GM12878 (cell line): ENCODE results near the gene EPX. TPM values are rescaled to one million over a fixed set of nuclear protein-coding genes. Genes with fewer than 3 reads are reported as not detected.

ENCODE experiments used
- ATAC-seq: fragments of 200-7000 bp; cut with Tn5 transposase; 3 replicates; pipeline ENCODE4 v1.9.1; 2020; ENCODE audit warnings: mild to moderate bottlenecking, moderate library complexity
- BruUV-seq: library from RNA; stranded (reverse); fragments of 400-500 nt; replicated peaks from 2 replicates; lab custom pipeline; 2021; lab: Mats Ljungman, UMichigan
- CTCF ChIA-PET: fragments of 300-600 bp; sonication (Branson Sonifier 250); formaldehyde crosslinking; extraction: SDS; loops from one replicate; lab custom pipeline; 2021; ENCODE audit warnings: inconsistent platforms; lab: Yijun Ruan, JAX
- POLR2A ChIA-PET: fragments of 350-600 bp; formaldehyde crosslinking; extraction: SDS; loops from one replicate; lab custom pipeline; 2021; ENCODE audit warnings: inconsistent platforms; lab: Charles Lee
- RAD21 ChIA-PET: fragments of 300-600 bp; sonication (Branson Sonifier 250); formaldehyde crosslinking; loops from one replicate; lab custom pipeline; 2023; ENCODE audit warnings: antibody characterized with exemption; ENCODE audit not compliant: unreplicated experiment; lab: Charles Lee
- SMC1A ChIA-PET: fragments of 300-600 bp; sonication (Branson Sonifier 250); formaldehyde crosslinking; loops from one replicate; lab custom pipeline; 2023; ENCODE audit not compliant: unreplicated experiment, uncharacterized antibody; lab: Charles Lee
- DNase-seq: peaks from one replicate; pipeline ENCODE4 v3.0.0-alpha.2; 2011; ENCODE audit warnings: low read depth, low spot score
- FAIRE-seq: peaks from 3 replicates; lab custom pipeline; 2011; peaks lifted over from hg19 to GRCh38; lab: Jason Lieb, UNC
- H2AFZ ChIP-seq: 2 replicates; pipeline ENCODE4 v1.6.0; 2011; ENCODE audit warnings: low read depth, low read length, control low read depth; ENCODE audit not compliant: control insufficient read depth
- H3K27ac ChIP-seq: 2 replicates; pipeline ENCODE4 v1.5.1; 2011; ENCODE audit warnings: control low read depth; ENCODE audit not compliant: control insufficient read depth, insufficient read depth
- H3K27me3 ChIP-seq, 2 experiments: replicated peaks in 1 of 2; 2 replicates each; pipeline versions ENCODE4 v1.6.0 to v1.6.1; 2011; ENCODE audit warnings: low read length in 1 of 2; ENCODE audit not compliant: control insufficient read depth in 2 of 2, insufficient read depth in 2 of 2
- H3K36me3 ChIP-seq, 2 experiments: 2 replicates each; pipeline ENCODE4 v1.5.1; 2011; ENCODE audit warnings: low read length in 1 of 2; ENCODE audit not compliant: control insufficient read depth in 2 of 2, insufficient read depth in 2 of 2
- H3K4me1 ChIP-seq: 2 replicates; pipeline ENCODE4 v1.6.1; 2011; ENCODE audit warnings: mild to moderate bottlenecking, low read length, moderate library complexity, mixed read lengths; ENCODE audit not compliant: control insufficient read depth, insufficient read depth
- H3K4me2 ChIP-seq: 2 replicates; pipeline ENCODE4 v1.6.0; 2011; ENCODE audit warnings: control low read depth; ENCODE audit not compliant: control insufficient read depth, insufficient read depth
- H3K4me3 ChIP-seq: fragments of 200-600 bp; sonication (generic); 2 replicates; pipeline ENCODE4 v1.5.1; 2016
- H3K79me2 ChIP-seq: 2 replicates; pipeline ENCODE4 v1.6.0; 2011; ENCODE audit warnings: low read length; ENCODE audit not compliant: control insufficient read depth, insufficient read depth
- H3K9ac ChIP-seq: 2 replicates; pipeline ENCODE4 v1.8.0; 2011; ENCODE audit warnings: low read length, control low read depth, mixed read lengths; ENCODE audit not compliant: control insufficient read depth, insufficient read depth
- H3K9me3 ChIP-seq: replicated peaks from 3 replicates; pipeline ENCODE4 v1.5.1; 2011; ENCODE audit warnings: mild to moderate bottlenecking, low read length; ENCODE audit not compliant: control insufficient read depth, insufficient read depth
- H4K20me1 ChIP-seq: 2 replicates; pipeline ENCODE4 v1.6.0; 2011; ENCODE audit not compliant: control insufficient read depth, insufficient read depth
- BHLHE40 ChIP-seq, 2 experiments: fragments of 450-650 bp in 1 of 2; IDR thresholded peaks; 2 replicates each; pipeline ENCODE4 v1.6.1; 2011 to 2017; ENCODE audit warnings: low read depth in 2 of 2, borderline replicate concordance in 1 of 2, improper control_type of control experiment in 1 of 2, low read length in 1 of 2, mild to moderate bottlenecking in 1 of 2
- CTCF ChIP-seq, 3 experiments: IDR thresholded peaks in 2 of 3; conservative IDR thresholded peaks in 1 of 3; 2 replicates each; pipeline ENCODE4 v1.5.1; 2011; ENCODE audit warnings: low read depth in 3 of 3, low read length in 3 of 3, mild to moderate bottlenecking in 3 of 3, control low read depth in 2 of 3, moderate library complexity in 2 of 3, inconsistent platforms in 1 of 3, mixed read lengths in 1 of 3; ENCODE audit not compliant: control insufficient read depth in 2 of 3, insufficient read depth in 1 of 3; ENCODE audit errors: extremely low read depth in 1 of 3
- IKZF1 ChIP-seq: fragments of 450-650 bp; conservative IDR thresholded peaks from 2 replicates; pipeline ENCODE4 v1.6.1; 2017; ENCODE audit warnings: antibody characterized with exemption, mild to moderate bottlenecking
- JUND ChIP-seq: IDR thresholded peaks from 2 replicates; pipeline ENCODE4 v1.6.1; 2012; ENCODE audit warnings: low read depth, mild to moderate bottlenecking, low read length, improper control_type of control experiment, moderate library complexity
- WGBS: methylation state at CpG from one replicate; pipeline ENCODE4 v1.1.6; 2016; ENCODE audit warnings: low lambda C conversion rate; ENCODE audit not compliant: insufficient replicate concordance, insufficient coverage; ENCODE audit errors: missing lambda C conversion rate; 5-methylcytosine and 5-hydroxymethylcytosine counted together
- in situ Hi-C: fragments of 300-500 bp; cut with MboI; formaldehyde crosslinking; loops from 9 replicates; pipeline ENCODE4 v1.14.3; 2018; ENCODE audit warnings: mixed read lengths
- intact Hi-C: fragments of 100-400 bp; cut with micrococcal nuclease; formaldehyde crosslinking; loops from one replicate; pipeline ENCODE4 v1.14.2; 2022; ENCODE audit not compliant: unreplicated experiment
- polyA plus RNA-seq, 11 experiments: library from polyadenylated mRNA; depleted of rRNA in 4 of 11; unstranded in 6 of 11; stranded (reverse) in 5 of 11; fragments of >200 nt; fragmentation: Nextera tagmentation in 4 of 11; fragmentation: Illumina TruSeq in 1 of 11; extraction: Ambion mirVana in 4 of 11; extraction: Trizol in 1 of 11; gene quantifications; 1 replicate in 1 of 11; 2 replicates in 10 of 11; pipeline versions ENCODE4 v1.2.1 to v1.2.3, GENCODE V29; 2011 to 2016; ENCODE audit warnings: inconsistent platforms in 2 of 11, missing spikeins in 2 of 11, low read depth in 1 of 11
- total RNA-seq, 4 experiments: library from RNA; depleted of rRNA in 3 of 4; stranded (reverse); fragments of >200 nt in 3 of 4; fragmentation: Illumina TruSeq in 1 of 4; extraction: Trizol in 1 of 4; gene quantifications; 2 replicates each; pipeline versions ENCODE4 v1.2.1 to v1.2.3, GENCODE V29; 2013 to 2021

EPX gene
- total and polyA plus RNA-seq, 10 of the 15 experiments (the other 5 are each of a cell fraction or from before 2014, with no cell fraction given): 0.03 TPM; not detected in 9

DNA sequence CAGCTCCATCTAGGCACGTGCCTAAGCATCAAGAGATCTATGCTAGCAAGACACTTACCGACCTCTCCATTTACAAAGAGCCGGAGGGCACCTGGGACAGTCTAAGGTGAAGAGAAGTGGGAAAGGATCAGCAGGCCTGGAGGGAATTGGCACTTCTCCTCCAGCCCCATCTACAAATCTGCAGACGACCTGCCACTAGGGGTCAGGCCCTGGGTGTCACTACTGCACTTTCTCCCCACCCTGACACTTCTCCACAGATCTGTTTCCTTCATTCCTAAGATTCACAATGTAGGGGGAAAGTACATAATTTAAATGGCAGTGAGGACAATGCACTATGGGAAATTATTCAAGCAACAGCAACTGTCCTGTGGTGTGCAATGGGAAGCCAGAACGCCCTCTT lies 18.4 kb downstream of the EPX start:
- no peaks in the 10 kb centered on the region for H3K79me2 ChIP-seq
- no peaks in the 10 kb centered on the region for H3K4me1 ChIP-seq
- ChIA-PET RAD21 (interaction anchor here (1.0 kb wide), 1 partner anchor 39 kb away, joined by 5 read pairs; no protein-coding TSS in a partner anchor), CTCF (interaction anchor here (0.7 to 4.4 kb wide), 6 partner anchors 8 to 237 kb away, joined by 3 to 29 read pairs (median 4); partner anchors contain the start of gene MKS1), SMC1A (interaction anchor here (0.7 kb wide), 1 partner anchor 26 kb away, joined by 4 read pairs; no protein-coding TSS in a partner anchor), POLR2A (no interaction called here)
- H3K27me3 ChIP-seq: no peaks in the 10 kb centered on the region
- TF ChIP-seq IKZF1 (no peak), CTCF (IDR thresholded peaks at IDR 0.05 in 2 of 3, conservative IDR thresholded peaks at IDR 0.05 in 1 of 3; ENCODE audit: control insufficient read depth in 2 of 3, extremely low read depth in 1 of 3, insufficient read depth in 1 of 3, low read depth in 3 of 3, low read length in 3 of 3) (peak; percentile 28 to 45 (median 44); a peak in 4 of 6 replicates)
- no peak overlapping the region for H3K4me2 ChIP-seq
- no peak for ATAC-seq
- no peaks in the 10 kb centered on the region for H4K20me1 ChIP-seq
- no peak overlapping the region for H3K27ac ChIP-seq
- no peak overlapping the region for H3K9ac ChIP-seq
- WGBS: 90% methylated on average over 5 of the region's 5 CpGs
- intact Hi-C loops: no loop called here
- no peak for FAIRE-seq
- DNase-seq: no peak
- no peak overlapping the region for H3K4me3 ChIP-seq
- H3K9me3 ChIP-seq: no peaks in the 10 kb centered on the region
- in situ Hi-C loops: no loop called here
- no TSS peak for BruUV-seq
- peaks cover 0 to 9% of the 10 kb centered on the region in 2 experiments; a peak in 3 of 4 replicates for H3K36me3 ChIP-seq
- no peak overlapping the region for H2AFZ ChIP-seq

GRCh38 chr17:58215685-58216084 lies 23.2 kb downstream of the EPX start:
- intact Hi-C loops: no loop called here
- no peak for ATAC-seq

More at GRCh38 chr17:58215685-58216084, 23.2 kb downstream of the EPX start:
- RAD21 ChIA-PET: interaction anchor here (0.6 to 1.1 kb wide), 3 partner anchors 16 to 33 kb away, joined by 3 to 4 read pairs (median 3); no protein-coding TSS in a partner anchor
- Histone ChIP-seq H3K79me2 (no peaks in the 10 kb centered on the region; the same call in 1 of the 2 replicates), H3K36me3 (no peaks in the 10 kb centered on the region; a peak in 1 of 4 replicates), H3K9ac (no peak overlapping the region), H3K4me2 (no peak overlapping the region), H4K20me1 (no peaks in the 10 kb centered on the region), H3K27ac (no peak overlapping the region), H3K4me3 (no peak overlapping the region), H2AFZ (no peak overlapping the region), H3K9me3 (no peaks in the 10 kb centered on the region), H3K27me3 (no peaks in the 10 kb centered on the region), H3K4me1 (peaks cover 12% of the 10 kb centered on the region)
- DNase-seq (no peak), FAIRE-seq (no peak)
- in situ Hi-C loops: no loop called here
- no peak for TF ChIP-seq BHLHE40 (IDR thresholded peaks at IDR 0.05; ENCODE audit: borderline replicate concordance in 1 of 2, low read depth in 2 of 2, low read length in 1 of 2)
- TF ChIP-seq JUND: no peak
- TF ChIP-seq CTCF (IDR thresholded peaks at IDR 0.05 in 2 of 3, conservative IDR thresholded peaks at IDR 0.05 in 1 of 3; ENCODE audit: control insufficient read depth in 2 of 3, extremely low read depth in 1 of 3, insufficient read depth in 1 of 3, low read depth in 3 of 3, low read length in 3 of 3): peak in 1 of 3 experiments; percentile 28; a peak in 2 of 6 replicates
- BruUV-seq: TSS peak; percentile 53
- CTCF ChIA-PET: interaction anchor here (1.1 to 8.2 kb wide), 5 partner anchors 15 to 129 kb away, joined by 3 to 65 read pairs (median 12); no protein-coding TSS in a partner anchor
- POLR2A ChIA-PET: interaction anchor here (1.0 kb wide), 1 partner anchor 15 kb away, joined by 3 read pairs; no protein-coding TSS in a partner anchor
- SMC1A ChIA-PET: interaction anchor here (1.2 to 2.1 kb wide), 3 partner anchors 15 to 17 kb away, joined by 5 to 7 read pairs (median 7); no protein-coding TSS in a partner anchor
